GM19468 (cell line): ENCODE results near the gene TCERG1L.

Experiments
- ATAC-seq: cut with Tn5 transposase; IDR thresholded peaks from one replicate; pipeline ENCODE4 v1.9.1; 2021; ENCODE audit warnings: mild to moderate bottlenecking, moderate library complexity, moderate number of reproducible peaks; ENCODE audit not compliant: unreplicated experiment; ENCODE audit errors: extremely low read depth

TCERG1L gene

GRCh38 chr10:131316321-131317075 is 5.0 kb upstream of the TCERG1L start:
- ATAC-seq, result no peak

- no peak for ATAC-seq
Observed at GRCh38 chr10:131315344-131315743, 3.8 kb upstream of the TCERG1L start.

- no peak for ATAC-seq
Observed at GRCh38 chr10:131314799-131315198, 3.3 kb upstream of the TCERG1L start.

DNA sequence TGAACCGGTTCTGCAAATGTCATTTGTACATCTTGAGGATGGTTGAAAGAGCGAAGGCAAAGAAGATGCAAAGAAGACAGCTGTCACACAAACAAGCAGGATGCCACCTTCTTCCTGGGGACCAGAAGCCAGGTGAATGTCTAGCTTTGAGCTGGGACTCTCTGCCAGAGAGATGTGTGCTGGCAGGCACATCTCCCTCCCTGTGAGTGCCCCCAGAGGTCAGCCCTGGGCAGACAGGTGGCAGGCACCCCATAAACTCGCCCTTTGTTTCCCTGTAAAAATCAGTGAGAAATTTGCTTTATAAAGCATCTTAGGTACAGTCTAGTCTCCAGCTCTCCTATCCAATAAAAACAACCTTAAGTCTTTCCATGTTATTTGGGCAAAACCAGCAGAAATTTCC is 2.6 kb upstream of the TCERG1L start:
- ATAC-seq, result no peak

DNA sequence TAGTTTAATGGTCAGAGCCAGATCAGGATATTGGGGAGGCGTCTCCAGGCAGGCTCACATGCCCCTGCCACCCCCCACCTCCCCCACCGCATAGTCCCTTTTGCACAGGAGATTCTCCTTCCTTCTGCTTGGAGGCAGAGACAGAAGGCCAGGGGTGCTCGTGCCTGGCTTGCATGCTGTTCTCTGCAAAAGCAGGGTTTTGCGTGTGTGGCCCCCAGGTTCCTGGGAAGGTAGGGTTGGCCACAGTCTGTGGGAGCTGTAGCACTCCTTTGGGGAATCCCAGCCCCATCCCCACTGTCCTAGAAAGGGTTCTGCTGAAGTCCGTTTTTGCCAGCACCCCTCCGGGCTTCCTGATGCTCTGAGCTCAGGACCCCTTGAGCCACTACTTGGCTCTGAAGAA is 1.9 kb upstream of the TCERG1L start:
- no peak for ATAC-seq

DNA sequence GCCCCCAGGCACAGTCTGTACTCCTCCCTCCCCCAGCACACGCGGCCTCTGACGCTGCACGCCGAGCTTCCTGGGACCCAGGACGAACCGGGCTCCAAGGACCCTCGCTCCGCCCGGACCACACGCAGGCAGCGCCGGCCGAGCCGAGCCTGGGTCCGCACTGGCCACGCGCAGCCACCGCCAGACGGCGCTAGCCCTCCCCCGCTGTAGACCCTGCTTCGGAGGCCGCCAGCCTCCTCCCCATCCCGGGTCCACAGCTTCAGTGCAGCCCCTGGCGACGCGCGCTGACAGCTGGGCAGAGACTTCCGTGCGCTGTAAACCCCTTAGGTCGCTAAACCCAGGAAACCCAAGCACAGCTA is 936 bp upstream of the TCERG1L start:
- ATAC-seq, result no peak

DNA sequence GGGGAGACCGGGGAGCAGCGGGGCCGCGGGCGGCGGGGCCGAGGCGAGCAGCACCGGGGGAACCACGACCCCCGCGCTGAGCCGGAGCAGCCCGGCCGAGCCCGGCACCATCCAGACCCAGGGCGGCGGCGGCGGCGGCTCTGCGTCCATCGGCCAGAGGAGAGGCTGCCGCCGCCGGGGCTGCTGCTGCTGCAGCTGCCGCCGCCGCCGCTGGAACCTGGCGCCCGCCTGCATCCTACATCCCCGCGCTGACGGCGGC is 190 bp downstream of the TCERG1L start:
- ATAC-seq, result no peak

DNA sequence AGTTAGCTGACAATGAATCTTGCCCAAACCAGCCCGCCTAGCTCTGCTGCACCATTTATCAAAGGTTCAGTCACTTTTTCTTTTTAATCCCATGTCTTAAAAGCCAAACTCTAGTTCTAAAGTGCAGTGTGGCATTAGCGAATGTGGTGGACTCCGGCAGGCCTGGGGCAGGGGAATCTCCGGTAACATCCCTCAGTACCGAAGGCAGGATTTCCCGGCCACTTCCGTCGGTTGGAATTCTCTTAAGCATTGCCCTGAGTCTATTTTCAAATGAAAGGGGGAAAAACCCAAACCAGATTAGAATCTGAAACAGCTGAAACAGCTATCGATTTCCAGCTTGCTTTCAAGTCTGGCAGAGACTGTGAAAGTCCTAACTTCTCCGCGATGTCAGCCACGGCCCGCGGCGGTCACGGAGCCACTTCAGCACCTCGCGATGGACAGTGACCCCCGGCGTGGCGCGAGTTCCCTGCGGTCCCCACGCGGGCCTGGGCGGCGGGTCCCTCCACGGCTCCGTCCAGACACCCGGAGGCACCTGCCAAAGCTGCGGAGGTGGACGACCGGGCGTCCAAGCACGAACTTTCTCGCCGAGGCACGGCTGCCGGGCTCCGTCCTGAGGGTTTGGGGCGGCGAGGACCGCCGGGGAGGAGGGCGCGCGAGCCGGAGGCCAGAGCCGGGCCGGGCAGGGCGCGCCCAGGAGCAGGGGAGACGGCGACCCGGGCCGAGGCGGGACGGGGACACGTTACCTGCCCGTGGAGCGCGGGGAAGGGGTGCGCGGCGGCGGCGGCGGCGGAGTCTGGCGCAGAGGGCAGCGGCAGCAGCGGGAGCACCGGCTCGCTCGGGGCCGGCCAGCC is 745 bp downstream of the TCERG1L start:
- no peak for ATAC-seq

GRCh38 chr10:131310142-131310541 is 1.4 kb downstream of the TCERG1L start:
- no peak for ATAC-seq

- no peak for ATAC-seq
Observed at GRCh38 chr10:131300508-131300907, 11.0 kb downstream of the TCERG1L start.

- no peak for ATAC-seq
Observed at GRCh38 chr10:131290781-131291180, 20.7 kb downstream of the TCERG1L start.

DNA sequence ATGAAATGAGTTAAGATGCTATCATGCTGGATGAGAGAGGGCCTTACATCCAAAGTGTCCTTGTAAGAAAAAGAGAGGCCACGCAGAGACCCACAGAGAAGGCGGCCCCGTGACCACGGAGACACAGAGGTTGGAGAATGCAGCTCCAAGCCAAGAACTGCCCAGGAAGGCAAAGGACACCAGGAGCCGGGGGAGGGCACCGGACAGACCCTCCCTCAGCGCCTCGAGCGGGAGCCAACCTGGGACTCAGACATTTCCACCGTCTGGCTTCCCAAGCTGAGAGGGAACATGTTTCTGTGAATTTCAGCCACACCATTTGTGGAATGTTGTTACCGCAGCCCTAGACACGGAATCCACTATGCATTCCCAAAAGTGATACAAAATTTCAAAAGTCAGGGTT is 22.9 kb downstream of the TCERG1L start:
- no peak for ATAC-seq

GRCh38 chr10:131282961-131283360 is 28.6 kb downstream of the TCERG1L start:
- no peak for ATAC-seq

DNA sequence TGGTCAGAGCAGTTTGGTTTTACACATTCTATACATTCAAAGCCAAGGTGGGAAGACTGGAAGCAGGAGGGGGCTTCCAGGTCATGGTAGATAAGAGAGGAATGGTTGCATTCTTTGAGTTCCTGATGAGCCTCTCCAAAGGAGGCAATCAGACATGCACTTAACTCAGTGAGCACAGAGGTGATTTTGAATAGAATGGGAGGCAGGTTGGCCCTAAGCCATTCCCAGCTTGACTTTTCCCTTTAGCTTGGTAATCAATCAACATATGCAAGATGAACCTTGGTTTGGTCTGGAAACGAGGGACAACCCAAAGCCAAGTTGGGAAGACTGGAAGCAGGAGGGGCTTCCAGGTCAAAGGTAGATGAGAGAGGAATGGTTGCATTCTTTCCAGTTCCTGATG is 31.4 kb downstream of the TCERG1L start:
- ATAC-seq, result no peak

GRCh38 chr10:131279516-131279915 is 32.0 kb downstream of the TCERG1L start:
- no peak for ATAC-seq

- no peak for ATAC-seq
Observed at GRCh38 chr10:131277969-131278368, 33.6 kb downstream of the TCERG1L start.

DNA sequence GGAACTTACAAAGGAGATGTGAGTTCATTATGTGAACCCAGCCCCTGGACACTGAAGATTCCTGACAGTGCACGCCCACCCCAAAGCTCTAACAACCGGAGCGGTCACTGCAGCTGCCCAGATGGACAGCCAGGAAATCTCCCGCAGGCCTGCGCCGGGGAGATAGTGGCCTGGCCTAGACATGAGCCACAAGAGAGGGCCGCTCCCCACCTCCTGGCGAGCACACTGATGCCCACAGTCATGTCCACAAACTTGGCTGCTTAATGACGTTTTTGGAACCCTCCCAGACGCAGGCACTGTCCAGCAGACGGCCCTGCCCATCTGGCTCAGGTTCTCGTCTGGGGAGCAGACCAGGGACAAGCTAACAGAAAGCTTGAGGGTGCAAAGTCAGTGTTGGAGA is 34.2 kb downstream of the TCERG1L start:
- no peak for ATAC-seq

- ATAC-seq, result no peak
Observed at GRCh38 chr10:131275691-131276090, 35.8 kb downstream of the TCERG1L start.

DNA sequence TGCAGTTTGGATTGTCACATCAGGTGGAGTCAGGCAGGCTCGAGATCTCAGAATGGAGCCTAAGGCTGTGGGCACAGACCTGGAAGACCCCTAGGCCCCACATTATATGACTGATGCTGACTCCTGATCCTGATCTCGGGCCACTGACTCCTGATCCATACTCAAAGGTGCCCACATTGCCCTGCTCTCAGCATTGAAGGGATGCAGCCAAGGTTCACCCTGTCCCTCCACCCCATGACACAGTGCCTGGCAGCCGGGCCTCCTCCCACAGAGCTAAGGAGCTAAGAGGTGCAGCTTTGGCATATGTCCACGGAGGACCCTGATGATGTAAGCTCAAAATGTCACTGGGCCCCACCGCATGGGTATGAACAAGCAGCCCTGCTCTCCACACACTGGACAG is 36.6 kb downstream of the TCERG1L start:
- ATAC-seq, result no peak

- no peak for ATAC-seq
Observed at GRCh38 chr10:131274133-131274880, 37.2 kb downstream of the TCERG1L start.

GRCh38 chr10:131273476-131273875 is 38.0 kb downstream of the TCERG1L start:
- no peak for ATAC-seq
